ENCODE measurements around the gene CCL21. TPM values are rescaled to one million over a fixed set of nuclear protein-coding genes. Genes with fewer than 3 reads are reported as not detected.

The CCL21 gene
- total RNA-seq, 1 donor from 2014 or later: not detected

DNA sequence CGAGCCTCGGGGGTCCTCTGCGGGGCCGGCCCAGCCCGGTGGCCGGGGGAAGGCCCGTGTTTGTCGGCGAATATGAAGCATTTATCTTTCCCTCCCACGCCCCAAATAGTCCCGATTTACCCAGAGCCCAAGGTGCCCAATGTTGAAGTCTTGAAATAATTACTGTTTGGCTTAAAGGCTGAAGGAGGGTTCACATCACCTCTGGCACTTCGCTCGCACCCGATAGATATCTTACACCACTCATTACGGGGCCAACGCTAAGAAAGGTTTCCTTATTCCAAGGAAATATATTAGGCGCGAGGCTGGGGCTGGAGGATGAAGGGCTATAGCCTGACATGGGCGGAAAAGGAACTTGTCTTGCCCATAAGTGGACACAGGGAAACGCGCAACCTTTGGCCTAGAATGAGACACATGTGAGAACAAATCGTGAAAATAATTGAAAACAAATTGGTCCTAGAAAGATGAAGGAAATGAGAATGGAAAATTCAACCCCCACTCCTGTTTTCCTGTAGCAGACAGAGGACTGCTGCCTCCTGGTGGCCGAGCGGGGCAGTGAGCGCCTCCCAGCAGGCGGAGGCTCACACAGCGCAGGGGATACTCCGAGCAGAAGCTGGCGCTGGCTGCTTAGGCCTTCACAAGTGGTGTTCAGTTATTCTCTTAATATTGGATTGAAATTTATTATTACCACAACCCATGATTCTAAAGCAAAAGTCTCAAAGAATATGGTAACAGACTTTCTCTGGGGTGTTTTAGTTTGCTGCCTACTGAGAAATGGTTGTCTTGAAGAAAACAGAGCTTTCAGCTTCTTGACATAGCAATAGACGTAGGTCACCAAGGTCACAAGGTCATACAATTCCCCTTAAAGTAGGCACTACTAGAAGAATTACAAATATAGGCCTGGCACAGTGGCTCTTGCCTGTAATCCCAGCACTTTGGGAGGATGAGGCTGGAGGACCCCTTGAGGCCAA, 7.9 kb downstream of the CCL21 start:
- peak overlapping the region; percentile 1 for H3K27ac Mint-ChIP-seq
- no peaks in the 10 kb centered on the region for H3K36me3 Mint-ChIP-seq (ENCODE audit: insufficient read depth)
- peak; percentile 78 for DNase-seq (ENCODE audit: low spot score, unreplicated experiment)
- H3K9me3 Mint-ChIP-seq (ENCODE audit: low read depth): no peaks in the 10 kb centered on the region
- H3K4me1 Mint-ChIP-seq (ENCODE audit: low read depth): peaks cover 6% of the 10 kb centered on the region
- TF ChIP-seq, protein P1, sequence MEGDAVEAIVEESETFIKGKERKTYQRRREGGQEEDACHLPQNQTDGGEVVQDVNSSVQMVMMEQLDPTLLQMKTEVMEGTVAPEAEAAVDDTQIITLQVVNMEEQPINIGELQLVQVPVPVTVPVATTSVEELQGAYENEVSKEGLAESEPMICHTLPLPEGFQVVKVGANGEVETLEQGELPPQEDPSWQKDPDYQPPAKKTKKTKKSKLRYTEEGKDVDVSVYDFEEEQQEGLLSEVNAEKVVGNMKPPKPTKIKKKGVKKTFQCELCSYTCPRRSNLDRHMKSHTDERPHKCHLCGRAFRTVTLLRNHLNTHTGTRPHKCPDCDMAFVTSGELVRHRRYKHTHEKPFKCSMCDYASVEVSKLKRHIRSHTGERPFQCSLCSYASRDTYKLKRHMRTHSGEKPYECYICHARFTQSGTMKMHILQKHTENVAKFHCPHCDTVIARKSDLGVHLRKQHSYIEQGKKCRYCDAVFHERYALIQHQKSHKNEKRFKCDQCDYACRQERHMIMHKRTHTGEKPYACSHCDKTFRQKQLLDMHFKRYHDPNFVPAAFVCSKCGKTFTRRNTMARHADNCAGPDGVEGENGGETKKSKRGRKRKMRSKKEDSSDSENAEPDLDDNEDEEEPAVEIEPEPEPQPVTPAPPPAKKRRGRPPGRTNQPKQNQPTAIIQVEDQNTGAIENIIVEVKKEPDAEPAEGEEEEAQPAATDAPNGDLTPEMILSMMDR (IDR thresholded peaks at IDR 0.05; ENCODE audit: unreplicated experiment): peak; percentile 97
- H3K27me3 Mint-ChIP-seq: peaks cover 31% of the 10 kb centered on the region
- peak overlapping the region; percentile 66 for H3K4me3 Mint-ChIP-seq (ENCODE audit: low read depth)

DNA sequence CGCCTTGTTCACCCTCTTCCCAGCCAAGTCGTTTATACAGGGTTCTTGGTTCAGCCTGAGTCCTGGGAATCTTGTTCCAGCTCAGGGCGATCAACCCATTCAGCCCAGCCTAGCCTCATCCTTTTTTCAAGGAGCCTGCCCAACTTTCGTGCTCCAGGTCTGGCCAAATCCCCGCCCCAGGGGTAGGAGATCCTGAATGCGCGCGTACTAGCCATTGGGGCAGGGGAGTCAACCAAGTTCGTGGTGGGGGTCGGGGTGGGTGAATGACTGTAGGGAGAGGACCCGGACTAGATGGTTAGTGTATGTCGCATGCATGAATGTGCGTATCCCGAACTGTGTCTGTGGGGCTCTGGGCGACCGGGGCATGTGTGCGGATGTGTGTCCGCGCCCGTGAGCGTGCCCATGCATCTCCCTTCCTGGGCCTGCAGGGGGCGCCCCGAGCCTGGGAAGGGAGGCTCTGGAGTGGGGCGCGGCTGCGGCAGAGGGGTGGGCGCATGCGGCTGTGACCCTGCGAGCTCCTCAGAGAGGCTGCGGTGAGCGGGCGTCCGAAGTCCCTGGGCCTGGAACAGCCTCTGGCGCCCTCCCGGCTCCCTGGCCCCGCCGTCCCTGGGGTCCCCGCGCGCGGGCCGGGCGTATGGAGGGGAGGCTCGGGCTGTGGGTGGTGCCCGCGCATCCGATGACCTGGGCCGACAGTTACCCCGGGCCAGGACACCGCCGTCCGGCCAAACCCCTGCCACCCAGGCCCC, 8.7 kb downstream of the CCL21 start:
- peak overlapping the region; percentile 66 for H3K4me3 Mint-ChIP-seq (ENCODE audit: low read depth)
- H3K27me3 Mint-ChIP-seq: peaks cover 35% of the 10 kb centered on the region

DNA sequence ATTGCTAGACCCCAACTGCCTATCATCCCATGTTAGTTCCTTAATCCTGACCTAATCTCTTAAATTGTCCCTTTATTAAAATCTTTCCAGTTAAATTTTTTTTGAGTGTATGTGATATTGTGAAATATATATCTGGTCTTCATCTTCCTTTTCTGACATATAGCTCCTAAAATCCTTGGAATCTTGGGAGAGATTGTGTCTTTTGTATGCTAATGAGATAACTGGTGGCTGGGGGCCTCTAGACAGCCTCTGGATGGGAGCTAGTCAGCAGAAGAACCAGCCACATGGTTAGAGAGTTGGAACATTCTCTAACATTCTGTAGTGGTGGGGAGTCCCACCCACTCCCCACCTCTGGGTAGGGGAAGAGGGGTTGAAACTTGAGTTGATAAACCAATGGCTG, 15.1 kb downstream of the CCL21 start:
- Mint-ChIP-seq H3K27ac (no peak overlapping the region), H3K4me1 (ENCODE audit: low read depth) (peaks cover 1% of the 10 kb centered on the region), H3K36me3 (ENCODE audit: insufficient read depth) (no peaks in the 10 kb centered on the region), H3K27me3 (peaks cover 16% of the 10 kb centered on the region), H3K4me3 (ENCODE audit: low read depth) (no peak overlapping the region), H3K9me3 (ENCODE audit: low read depth) (no peaks in the 10 kb centered on the region)
- TF ChIP-seq, protein P1 (IDR thresholded peaks at IDR 0.05; ENCODE audit: unreplicated experiment): no peak
- no peak for DNase-seq (ENCODE audit: low spot score, unreplicated experiment)

More for the DNA sequence above, 8.7 kb downstream of the CCL21 start:
- DNase-seq (ENCODE audit: low spot score, unreplicated experiment): peak; percentile 83
- H3K4me1 Mint-ChIP-seq (ENCODE audit: low read depth): peaks cover 6% of the 10 kb centered on the region
- TF ChIP-seq, protein P1 (IDR thresholded peaks at IDR 0.05; ENCODE audit: unreplicated experiment): peak; percentile 91
- no peak overlapping the region for H3K27ac Mint-ChIP-seq
- no peaks in the 10 kb centered on the region for H3K9me3 Mint-ChIP-seq (ENCODE audit: low read depth)
- no peaks in the 10 kb centered on the region for H3K36me3 Mint-ChIP-seq (ENCODE audit: insufficient read depth)

DNA sequence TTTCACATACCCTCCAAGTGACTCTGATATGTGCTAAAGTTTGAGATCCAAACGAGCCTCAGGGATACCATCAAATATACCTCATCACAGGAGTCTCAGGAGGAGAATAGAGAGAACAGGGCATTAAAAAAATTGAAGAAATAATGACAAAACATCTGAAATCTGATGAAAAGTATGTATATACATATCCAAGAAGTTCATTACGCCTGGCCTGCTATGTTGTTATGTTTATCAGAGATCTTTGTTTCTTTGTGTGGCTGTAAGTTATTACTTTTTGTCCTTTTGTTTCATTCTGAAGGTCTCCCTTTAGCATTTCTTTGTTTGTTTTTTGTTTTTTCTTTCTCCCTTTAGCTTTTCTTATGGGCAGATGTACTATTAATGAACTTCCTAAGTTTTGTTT, 16.4 kb downstream of the CCL21 start:
- Mint-ChIP-seq H3K27me3 (peaks cover 4% of the 10 kb centered on the region), H3K4me3 (ENCODE audit: low read depth) (no peak overlapping the region), H3K9me3 (ENCODE audit: low read depth) (no peaks in the 10 kb centered on the region), H3K36me3 (ENCODE audit: insufficient read depth) (no peaks in the 10 kb centered on the region), H3K27ac (no peak overlapping the region), H3K4me1 (ENCODE audit: low read depth) (peaks cover 13% of the 10 kb centered on the region)
- TF ChIP-seq, protein P1 (IDR thresholded peaks at IDR 0.05; ENCODE audit: unreplicated experiment): no peak
- DNase-seq (ENCODE audit: low spot score, unreplicated experiment): no peak

DNA sequence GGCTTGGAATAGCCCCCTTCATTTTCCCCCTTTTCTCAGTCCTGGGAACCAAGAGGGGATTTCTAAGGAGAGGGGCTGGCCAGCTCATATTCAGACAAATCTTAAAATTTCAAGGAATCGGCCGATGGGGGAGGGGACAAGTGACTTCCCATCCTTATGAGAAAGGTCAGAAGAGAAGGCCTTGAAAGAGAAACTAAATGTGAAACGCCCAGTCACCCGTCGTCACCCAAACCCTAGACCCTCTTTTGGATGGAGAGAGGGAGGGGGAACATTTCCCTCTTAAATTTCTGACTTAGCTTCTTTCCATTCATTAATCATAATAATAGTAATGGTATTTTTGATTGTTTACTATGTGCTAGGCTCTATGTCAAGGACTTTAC, 18.0 kb downstream of the CCL21 start:
- Mint-ChIP-seq H3K27me3 (peaks cover 3% of the 10 kb centered on the region), H3K9me3 (ENCODE audit: low read depth) (no peaks in the 10 kb centered on the region), H3K4me3 (ENCODE audit: low read depth) (no peak overlapping the region), H3K36me3 (ENCODE audit: insufficient read depth) (no peaks in the 10 kb centered on the region), H3K4me1 (ENCODE audit: low read depth) (peaks cover 18% of the 10 kb centered on the region), H3K27ac (no peak overlapping the region)
- no peak for DNase-seq (ENCODE audit: low spot score, unreplicated experiment)
- TF ChIP-seq, protein P1 (IDR thresholded peaks at IDR 0.05; ENCODE audit: unreplicated experiment): no peak
